ENCODE data around the gene ALDH1L1.

ALDH1L1 gene

GRCh38 chr3:126135406-126136076 is 44.8 kb downstream of the ALDH1L1 start:
- peak in 5 of 10 donors; percentile 2 to 81 (median 17) for DNase-seq
- intact Hi-C loops (cut with DNase I) = no loop called here

DNA sequence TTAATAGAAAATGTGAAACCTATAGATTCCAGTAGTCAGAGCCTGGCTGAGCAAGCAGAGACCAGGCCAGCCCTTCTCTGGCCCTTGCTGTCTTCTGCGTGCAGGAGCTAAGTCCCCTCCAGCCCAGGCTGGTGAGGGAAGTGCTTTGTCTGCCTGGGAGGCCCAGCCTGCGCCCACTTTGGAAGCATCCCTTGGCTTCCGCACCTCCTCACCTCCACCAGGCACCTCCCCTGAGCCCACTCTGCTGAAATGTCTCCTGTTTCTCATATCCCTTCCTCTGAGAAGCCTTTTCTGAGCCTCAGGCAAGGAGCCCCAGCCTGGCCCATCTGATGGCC is 45.3 kb downstream of the ALDH1L1 start:
- intact Hi-C loops (cut with DNase I) = no loop called here
- peak in 4 of 10 donors; percentile 1 to 66 (median 8) for DNase-seq

DNA sequence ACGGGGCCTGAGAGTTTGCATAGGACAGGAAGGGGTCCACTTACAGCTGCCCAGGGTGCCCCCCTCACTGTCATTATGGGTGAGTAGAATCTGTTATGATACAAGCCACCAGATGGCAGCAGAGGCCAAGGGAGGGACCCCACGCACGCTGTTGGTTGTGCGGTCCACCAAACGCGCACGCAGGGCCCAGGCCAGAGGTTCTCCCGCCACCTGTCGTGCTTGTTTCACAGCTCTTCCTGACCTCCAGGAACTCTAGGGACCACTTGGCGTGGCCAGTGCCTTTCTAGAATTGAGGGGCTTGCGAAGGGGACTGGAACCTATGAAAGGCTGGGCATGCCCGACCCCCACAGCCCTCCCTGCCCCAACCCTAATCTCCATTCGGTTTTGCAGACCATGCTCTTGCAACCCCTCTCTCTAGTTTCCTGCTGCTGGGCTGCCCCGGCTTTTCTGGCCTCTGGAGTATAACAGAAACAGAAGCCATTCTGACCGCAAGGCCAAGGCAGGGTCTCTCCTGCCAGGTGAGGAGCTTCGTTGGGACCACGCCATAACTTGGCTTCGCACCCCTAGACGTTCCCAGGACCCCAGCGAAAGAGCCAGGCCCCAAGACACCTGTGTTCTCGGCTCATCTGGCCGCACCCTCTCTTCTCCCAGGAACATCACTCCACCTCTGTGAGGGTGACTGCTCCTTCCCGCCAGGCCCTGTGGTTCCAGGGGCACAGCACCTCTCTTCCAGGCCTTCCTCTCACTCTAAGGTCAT is 46.0 kb downstream of the ALDH1L1 start:
- intact Hi-C loops (cut with DNase I) = no loop called here
- peak in 9 of 10 donors; percentile 43 to 94 (median 69) for DNase-seq

DNA sequence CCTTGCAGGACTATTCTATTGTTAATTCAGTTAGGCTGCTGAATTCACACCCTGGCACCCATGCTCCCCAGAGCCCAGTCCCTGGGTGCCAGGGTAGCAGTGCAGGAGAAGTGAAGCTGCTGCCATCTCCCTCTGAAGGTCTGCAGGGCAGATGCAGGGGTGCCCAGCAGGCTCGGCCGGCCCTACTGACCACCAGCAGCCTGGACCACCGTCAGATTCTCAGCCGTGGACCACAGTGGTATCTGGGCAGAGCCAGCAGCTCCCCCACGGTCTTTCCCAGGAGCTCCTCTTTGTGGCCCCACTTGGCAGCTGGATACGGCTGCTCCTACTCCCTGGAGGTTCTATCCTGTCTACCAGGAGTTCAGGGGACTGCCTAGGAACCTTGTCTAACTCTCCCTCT is 46.8 kb downstream of the ALDH1L1 start:
- peak in 4 of 10 donors; percentile 2 to 74 (median 32) for DNase-seq
- intact Hi-C loops (cut with DNase I) = loop anchor here (2.0 kb wide), 1 partner anchor 255 kb away; no protein-coding TSS in a partner anchor

GRCh38 chr3:126132751-126133511 is 47.5 kb downstream of the ALDH1L1 start:
- intact Hi-C loops (cut with DNase I) = loop anchor here (2.0 kb wide), 1 partner anchor 256 kb away; no protein-coding TSS in a partner anchor
- DNase-seq = peak in 7 of 10 donors; percentile 3 to 62 (median 12)

DNA sequence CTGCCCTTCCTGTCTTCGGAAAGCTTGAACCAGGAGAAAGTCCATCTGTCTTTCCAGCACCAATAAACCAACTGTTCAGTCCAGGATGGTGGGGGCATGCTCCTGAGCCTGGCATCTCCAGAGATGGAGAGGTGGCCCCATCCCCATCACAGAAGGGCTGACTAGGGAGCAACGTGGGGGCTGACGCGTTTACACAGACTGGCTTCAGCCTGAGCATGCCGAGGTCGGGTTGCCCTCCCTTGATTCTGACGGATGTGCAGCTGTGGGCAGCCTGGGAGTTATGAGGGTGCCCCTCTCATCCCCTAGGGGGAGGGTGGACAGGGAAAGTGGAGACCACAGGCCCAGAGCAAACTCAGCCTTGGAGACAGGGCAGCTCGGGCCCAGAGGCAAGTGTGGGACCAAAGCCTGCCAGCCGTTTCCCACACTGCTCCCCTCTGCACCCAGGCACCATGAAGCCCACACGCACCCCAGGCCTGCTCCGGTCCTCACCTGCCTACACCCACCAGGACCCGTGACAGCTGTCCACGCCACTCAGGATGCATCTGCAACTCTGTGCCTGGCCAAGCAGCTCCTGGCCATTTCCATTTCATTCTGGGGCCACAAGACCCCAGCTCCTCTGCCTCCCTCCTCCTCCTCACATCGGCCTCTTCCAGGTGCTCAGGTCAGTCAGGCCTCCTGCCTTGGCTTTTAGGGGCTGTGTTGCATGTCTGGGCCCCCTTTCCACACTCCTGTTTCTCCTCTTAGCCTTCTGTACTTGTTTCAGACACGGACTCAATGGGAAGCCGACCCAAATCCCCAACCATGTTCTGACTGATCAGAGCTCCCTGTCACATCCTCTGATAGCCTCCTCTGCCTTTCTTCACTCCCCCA is 48.3 kb downstream of the ALDH1L1 start:
- DNase-seq = peak in 7 of 10 donors; percentile 3 to 79 (median 11)
- intact Hi-C loops (cut with DNase I) = loop anchor here (2.0 kb wide), 1 partner anchor 257 kb away; no protein-coding TSS in a partner anchor

GRCh38 chr3:126130981-126131745 is 49.2 kb downstream of the ALDH1L1 start:
- DNase-seq = peak in 7 of 10 donors; percentile 5 to 67 (median 18)
- intact Hi-C loops (cut with DNase I) = no loop called here

GRCh38 chr3:126130081-126130855 is 50.1 kb downstream of the ALDH1L1 start:
- intact Hi-C loops (cut with DNase I) = no loop called here
- DNase-seq = peak in 7 of 10 donors; percentile 3 to 70 (median 17)

DNA sequence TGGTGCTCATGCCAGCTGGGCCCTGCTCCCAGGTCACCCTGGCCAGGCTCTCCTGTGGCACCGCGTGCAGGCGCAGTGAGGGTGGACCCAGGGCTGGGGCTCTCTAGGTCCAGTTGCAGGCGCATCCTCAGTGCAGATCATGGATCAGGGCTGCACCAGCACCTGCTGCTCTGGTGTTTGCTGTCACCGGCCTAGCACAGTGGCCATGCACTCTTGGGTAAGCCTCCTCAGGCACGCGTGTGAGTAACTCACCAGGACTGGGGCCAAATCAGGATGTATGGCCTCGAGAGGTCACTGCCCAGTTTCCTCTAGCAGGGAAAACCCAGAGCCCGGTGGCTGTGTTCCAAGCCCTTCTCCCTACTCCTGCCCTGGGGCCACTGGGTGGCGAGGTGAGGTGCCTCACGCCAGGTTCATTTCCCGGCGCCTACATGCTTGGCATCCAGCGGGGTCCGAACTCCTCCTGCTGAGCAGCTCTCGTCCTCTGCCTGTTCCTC is 50.9 kb downstream of the ALDH1L1 start:
- peak in 7 of 10 donors; percentile 5 to 76 (median 11) for DNase-seq

GRCh38 chr3:126128504-126129397 is 51.6 kb downstream of the ALDH1L1 start:
- DNase-seq = peak in 7 of 10 donors; percentile 3 to 78 (median 15)
- intact Hi-C loops (cut with DNase I) = no loop called here

More for the DNA sequence above, 50.9 kb downstream of the ALDH1L1 start:
- intact Hi-C loops (cut with DNase I) = no loop called here

GRCh38 chr3:126127904-126128303 is 52.5 kb downstream of the ALDH1L1 start:
- DNase-seq = peak in 7 of 10 donors; percentile 1 to 73 (median 15)
- intact Hi-C loops (cut with DNase I) = no loop called here

DNA sequence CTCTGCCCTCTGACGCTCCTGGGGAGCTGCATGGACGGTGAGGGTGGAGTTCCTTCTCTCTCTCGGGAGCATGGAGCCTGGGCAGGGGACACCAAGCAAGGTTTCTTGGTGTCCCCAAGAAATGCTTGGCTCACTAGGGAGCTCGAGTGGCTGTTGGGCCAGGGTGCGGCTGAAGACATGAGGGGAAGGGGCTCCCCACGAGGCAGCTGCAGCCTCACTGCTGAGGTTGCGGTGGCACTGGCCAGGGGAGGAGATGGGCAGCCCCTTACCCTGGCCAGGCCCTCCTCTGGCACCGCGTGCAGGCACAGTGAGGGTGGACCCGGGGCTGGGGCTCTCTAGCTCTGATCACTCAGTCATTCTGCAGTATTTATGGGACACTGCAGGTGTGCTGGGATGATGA is 52.9 kb downstream of the ALDH1L1 start:
- DNase-seq = peak in 7 of 10 donors; percentile 2 to 77 (median 13)
- intact Hi-C loops (cut with DNase I) = no loop called here

DNA sequence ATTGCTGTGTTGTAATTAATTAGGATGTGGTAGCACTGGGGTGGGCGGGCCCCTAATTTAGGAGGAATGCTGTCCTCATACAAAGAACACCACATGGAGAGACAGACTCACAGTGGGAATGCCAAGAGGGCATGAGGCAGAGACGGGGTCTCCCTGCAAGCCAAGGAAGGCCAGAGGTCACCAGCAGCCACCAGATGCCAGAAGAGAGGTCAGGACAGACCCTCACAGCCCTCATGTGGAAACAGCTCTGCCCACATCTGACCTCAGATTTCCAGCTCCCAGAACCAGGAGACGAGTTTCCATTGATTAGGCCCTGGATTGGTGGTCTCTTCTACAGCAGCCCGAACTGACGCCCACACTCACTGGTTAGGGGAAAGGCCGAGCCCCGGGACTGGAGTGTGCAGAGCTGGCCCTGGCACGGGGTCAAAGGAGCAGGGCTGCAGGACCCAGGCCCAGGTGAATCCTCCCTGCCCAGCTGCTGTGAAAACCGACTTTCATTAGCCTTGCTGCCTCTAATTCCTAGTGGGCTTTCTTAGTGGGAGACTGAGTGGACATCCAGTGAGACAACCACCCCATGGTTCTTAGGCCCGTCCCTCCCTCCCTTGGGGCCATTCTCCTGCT is 53.5 kb downstream of the ALDH1L1 start:
- intact Hi-C loops (cut with DNase I) = no loop called here
- DNase-seq = peak in 7 of 10 donors; percentile 3 to 80 (median 19)

GRCh38 chr3:126126286-126126685 is 54.1 kb downstream of the ALDH1L1 start:
- peak in 7 of 10 donors; percentile 1 to 72 (median 10) for DNase-seq
- intact Hi-C loops (cut with DNase I) = no loop called here

DNA sequence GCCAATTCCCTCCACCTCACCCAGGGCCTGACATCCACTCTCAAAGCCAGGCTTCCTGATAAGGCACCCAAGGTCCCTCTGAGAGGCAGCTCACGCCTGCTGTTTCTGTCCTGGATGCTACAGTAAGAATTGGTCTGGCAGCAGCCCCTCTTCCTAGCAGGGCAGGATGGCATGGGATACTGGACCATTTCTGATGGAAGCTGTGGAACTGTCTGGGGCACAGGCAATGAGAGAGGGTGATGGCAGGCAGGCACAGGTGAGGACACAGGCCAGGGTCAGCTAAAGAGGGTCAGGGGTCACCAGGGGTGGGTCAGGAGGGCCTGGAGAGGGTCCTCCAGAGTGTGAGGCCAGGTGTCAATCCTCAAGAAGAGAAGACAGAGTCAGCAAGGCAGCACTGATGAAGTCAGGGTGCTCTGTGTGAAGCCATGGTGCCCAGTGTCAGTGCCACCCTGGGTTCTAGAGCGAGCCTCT is 54.6 kb downstream of the ALDH1L1 start:
- intact Hi-C loops (cut with DNase I) = no loop called here
- peak in 3 of 10 donors; percentile 12 to 49 (median 27) for DNase-seq

DNA sequence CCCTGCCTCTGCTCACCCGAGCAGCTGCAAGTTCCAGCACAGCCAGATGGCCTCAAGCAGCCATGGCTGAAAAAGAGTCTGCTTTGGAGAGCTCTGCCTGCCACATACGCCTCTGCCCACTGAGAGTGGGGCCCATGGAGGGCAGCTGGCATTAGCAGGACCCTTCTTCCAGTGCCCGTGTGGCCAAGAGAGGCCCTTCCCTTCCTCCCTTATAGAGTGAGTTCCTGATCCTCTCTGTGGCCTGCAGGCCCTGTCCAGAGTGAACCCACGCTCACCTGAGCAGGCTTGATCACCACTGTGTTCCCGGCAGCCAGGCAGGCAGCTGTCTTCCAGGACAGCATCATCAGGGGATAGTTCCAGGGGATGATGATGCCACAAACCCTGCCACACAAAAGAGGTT is 55.0 kb downstream of the ALDH1L1 start:
- DNase-seq = peak in 6 of 10 donors; percentile 1 to 59 (median 28)

More for the DNA sequence above, 55.0 kb downstream of the ALDH1L1 start:
- intact Hi-C loops (cut with DNase I) = no loop called here
